Epithelial cell of esophagus (primary cell): ENCODE measurements around the gene CPAMD8.

Experiments
- DNase-seq: peaks from one replicate; pipeline ENCODE4 v3.0.0; 2010; ENCODE audit warnings: low read depth
- H3K4me3 ChIP-seq: 2 replicates; pipeline ENCODE4 v1.5.1; 2011; ENCODE audit warnings: mild to moderate bottlenecking, low read length, control low read depth
- TF ChIP-seq, protein P1 (sequence below): IDR thresholded peaks from 2 replicates; pipeline ENCODE4 v1.5.1; 2011; ENCODE audit warnings: low read depth, mild to moderate bottlenecking, low read length, control low read depth, inconsistent platforms; ENCODE audit not compliant: insufficient read depth; ENCODE audit errors: missing control alignments

Gene CPAMD8

DNA sequence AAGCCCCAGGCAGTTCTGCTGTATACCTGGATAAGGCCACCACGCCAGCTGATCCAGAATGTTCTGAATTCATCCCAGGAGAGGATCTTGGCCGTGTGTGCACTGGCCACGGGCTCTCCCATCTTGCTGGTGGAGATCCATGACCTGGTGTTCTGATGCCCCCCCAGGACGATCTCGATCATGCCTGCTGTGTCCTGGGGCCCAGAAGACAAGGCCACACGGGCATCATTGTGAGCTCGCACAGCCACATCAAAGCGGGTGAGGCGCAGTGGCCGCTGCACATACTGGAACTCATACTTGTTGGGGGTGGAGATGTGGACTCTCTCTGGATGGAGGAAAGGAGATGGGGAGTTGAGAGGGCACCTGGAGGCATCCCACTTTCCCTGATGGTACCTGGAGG is 97.7 kb downstream of the CPAMD8 start:
- H3K4me3 ChIP-seq, result no peak overlapping the region
- TF ChIP-seq, protein P1, sequence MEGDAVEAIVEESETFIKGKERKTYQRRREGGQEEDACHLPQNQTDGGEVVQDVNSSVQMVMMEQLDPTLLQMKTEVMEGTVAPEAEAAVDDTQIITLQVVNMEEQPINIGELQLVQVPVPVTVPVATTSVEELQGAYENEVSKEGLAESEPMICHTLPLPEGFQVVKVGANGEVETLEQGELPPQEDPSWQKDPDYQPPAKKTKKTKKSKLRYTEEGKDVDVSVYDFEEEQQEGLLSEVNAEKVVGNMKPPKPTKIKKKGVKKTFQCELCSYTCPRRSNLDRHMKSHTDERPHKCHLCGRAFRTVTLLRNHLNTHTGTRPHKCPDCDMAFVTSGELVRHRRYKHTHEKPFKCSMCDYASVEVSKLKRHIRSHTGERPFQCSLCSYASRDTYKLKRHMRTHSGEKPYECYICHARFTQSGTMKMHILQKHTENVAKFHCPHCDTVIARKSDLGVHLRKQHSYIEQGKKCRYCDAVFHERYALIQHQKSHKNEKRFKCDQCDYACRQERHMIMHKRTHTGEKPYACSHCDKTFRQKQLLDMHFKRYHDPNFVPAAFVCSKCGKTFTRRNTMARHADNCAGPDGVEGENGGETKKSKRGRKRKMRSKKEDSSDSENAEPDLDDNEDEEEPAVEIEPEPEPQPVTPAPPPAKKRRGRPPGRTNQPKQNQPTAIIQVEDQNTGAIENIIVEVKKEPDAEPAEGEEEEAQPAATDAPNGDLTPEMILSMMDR, result no peak
- no peak for DNase-seq

DNA sequence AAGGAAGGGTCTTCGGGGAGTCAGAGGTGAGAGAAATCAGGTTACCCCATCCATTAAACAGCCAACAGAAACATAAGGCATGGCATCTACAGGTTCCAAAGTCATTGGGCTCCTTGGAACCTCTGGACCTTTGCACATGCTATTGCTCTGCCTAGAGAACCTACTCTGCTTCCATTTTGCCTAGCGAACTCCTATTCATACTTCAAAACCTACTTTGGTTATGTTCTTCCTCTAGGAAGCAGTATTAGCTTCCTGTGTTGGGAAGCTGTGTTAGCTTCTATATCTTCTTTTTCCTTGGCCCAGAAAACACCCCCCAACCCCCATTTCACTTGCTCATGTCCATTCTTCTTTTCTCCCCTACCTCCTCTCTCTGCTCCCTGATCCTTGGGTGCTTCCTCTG is 98.3 kb downstream of the CPAMD8 start:
- TF ChIP-seq, protein P1, result no peak
- DNase-seq, result no peak
- no peak overlapping the region for H3K4me3 ChIP-seq

DNA sequence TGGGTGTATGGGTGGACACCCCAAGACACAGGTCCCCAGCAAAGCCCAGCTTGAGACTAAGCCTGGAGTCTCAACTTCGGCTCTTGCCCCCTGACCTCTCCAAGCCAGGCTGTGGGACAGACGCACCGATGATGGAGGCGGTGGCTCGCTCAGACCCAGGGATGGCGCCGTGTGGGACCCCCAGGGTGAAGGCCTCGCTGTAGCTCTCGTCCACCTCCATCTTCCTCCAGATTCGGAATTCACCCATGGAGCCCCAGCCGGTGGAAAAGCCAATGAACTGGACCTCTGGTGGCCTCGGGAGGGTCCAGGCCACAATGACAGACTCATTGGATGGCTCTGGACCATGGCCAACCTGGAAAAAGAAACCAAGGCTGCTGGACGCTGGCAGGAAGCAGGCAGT is 98.7 kb downstream of the CPAMD8 start:
- no peak for DNase-seq
- TF ChIP-seq, protein P1, result no peak
- no peak overlapping the region for H3K4me3 ChIP-seq

DNA sequence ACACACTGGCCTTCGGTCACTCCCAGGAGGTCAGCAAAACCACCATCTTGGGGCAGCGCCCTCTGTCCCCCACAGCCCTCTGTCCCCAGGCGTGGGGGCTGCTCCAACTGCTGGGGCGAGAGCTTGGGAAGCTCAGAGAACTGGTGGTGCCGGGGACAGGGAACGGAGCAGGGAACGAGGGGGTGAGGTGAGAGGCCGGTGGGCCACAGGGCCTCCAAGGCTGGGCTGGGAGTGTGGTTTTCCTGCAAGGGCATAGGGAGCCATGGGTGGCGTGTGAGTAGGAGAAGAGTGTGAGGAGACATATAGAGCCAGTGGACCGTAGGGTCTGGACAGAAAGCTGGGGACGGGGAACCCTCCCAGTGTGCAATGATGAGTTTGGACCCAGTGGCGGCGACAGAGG is 103.7 kb downstream of the CPAMD8 start:
- DNase-seq, result no peak
- TF ChIP-seq, protein P1, result no peak
- H3K4me3 ChIP-seq, result no peak overlapping the region

DNA sequence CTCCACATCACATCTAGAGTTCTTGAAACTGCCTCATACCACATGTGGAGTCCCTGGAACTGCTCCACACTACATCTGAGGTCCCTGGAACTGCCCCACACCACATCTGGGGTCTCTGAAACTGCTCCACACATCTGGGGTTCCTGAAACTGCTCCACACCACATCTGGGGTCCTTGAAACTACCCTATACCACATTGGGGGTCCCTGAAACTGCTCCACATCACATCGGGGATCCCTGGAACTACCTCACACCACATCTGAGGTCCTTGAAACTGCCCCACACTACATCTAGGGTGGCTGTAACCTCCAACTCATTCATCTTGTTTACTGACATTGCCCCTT is 104.0 kb downstream of the CPAMD8 start:
- H3K4me3 ChIP-seq, result no peak overlapping the region
- TF ChIP-seq, protein P1, result no peak
- no peak for DNase-seq

DNA sequence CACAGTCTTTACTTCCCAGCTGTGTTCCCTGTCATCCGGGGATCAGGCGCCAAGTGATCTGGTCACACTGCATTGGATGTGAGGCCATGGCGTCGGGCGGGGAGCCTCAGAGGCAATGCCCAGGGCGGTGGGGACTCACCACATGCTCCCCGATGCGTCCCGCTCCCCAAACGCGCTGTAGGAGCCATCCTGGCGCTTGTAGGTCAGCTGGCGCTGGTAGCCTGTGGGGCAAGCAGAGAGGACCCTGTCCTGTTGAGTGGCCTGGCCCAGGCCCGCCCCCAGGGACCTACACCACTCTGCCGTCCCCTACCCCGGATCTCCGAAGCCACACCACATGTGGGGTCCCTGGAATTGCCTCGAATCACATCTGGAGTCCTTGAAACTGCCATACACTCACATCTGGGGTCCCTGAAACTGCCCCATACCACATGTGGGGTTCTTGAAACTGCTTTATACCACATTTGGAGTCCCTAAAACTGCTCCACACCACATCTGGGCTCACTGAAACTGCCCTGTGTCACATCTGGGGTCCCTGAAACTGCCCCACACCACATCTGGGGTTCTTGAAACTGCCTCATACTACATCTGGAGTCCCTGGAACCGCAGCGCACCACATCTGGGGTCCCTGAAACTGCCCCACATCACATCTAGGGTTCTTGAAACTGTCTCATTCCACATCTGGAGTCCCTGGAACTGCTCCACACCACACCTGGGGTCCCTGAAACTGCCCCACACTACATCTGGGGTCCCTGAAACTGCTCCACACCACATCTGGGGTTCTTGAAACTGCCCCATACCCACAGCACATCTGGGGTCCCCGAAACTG is 104.6 kb downstream of the CPAMD8 start:
- no peak overlapping the region for H3K4me3 ChIP-seq
- DNase-seq, result no peak
- TF ChIP-seq, protein P1, result no peak
